Activated CD4-positive, alpha-beta T cell treated with anti-CD3 and anti-CD28 coated beads, Interleukin-2, amount 10 ng/mL, durations not matched to agents 24 days and 14 days (primary cell): ENCODE measurements around the gene WDR70. TPM values are rescaled to one million over a fixed set of nuclear protein-coding genes. Genes with fewer than 3 reads are reported as not detected.

Experiments used
- DNase-seq: peaks from one replicate; pipeline ENCODE4 v3.0.0; 2022
- H3K27ac Mint-ChIP-seq: one replicate; pipeline ENCODE4 v1.8.0; 2022; ENCODE audit warnings: mild to moderate bottlenecking, mixed read lengths
- H3K27me3 Mint-ChIP-seq: one replicate; pipeline ENCODE4 v1.8.0; 2022; ENCODE audit warnings: mixed read lengths
- H3K36me3 Mint-ChIP-seq: one replicate; pipeline ENCODE4 v1.8.0; 2022; ENCODE audit warnings: low read depth, mild to moderate bottlenecking, mixed read lengths
- H3K4me1 Mint-ChIP-seq: one replicate; pipeline ENCODE4 v1.8.0; 2021; ENCODE audit warnings: mixed read lengths
- H3K4me3 Mint-ChIP-seq: one replicate; pipeline ENCODE4 v1.8.0; 2022; ENCODE audit warnings: mild to moderate bottlenecking, moderate library complexity, mixed read lengths
- H3K9me3 Mint-ChIP-seq: one replicate; pipeline ENCODE4 v1.8.0; 2021; ENCODE audit warnings: mixed read lengths
- intact Hi-C: fragments of 100-400 bp; cut with micrococcal nuclease; formaldehyde crosslinking; loops from one replicate; pipeline ENCODE4 v1.15.1; 2023
- total RNA-seq: library from RNA; stranded (reverse); gene quantifications from 2 replicates; pipeline ENCODE4 v1.2.3, GENCODE V29; 2022

WDR70 gene
- total RNA-seq, 1 donor from 2014 or later = 48.9 TPM

DNA sequence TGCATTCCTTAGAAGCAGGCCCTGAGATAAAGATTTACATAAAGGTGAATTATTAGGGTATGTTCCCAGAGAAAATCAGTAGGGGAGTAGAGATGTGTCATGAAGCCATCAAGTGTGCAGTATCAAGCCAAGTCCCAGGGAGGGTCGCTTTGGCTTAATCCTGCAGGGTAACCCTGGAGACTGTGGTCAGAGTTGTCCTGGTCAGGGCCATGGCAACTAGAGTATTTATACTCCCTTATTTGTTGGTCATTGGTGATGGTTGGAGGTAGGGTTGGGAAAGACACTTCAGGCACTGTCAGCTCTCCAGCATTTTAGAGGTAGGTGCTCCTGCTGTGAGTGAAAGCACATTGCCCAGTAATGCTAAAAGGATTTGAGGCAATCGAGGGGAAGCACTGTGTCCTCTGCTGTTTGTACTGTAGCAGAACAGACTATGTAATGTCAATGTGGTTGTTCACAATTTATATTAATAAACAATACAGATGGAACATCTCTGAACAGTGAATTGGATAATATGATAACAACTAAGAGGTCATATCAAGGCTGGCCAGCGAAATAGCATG lies 351.9 kb downstream of the WDR70 start:
- no peaks in the 10 kb centered on the region for H3K27me3 Mint-ChIP-seq
- DNase-seq = no peak
- H3K9me3 Mint-ChIP-seq = no peaks in the 10 kb centered on the region
- H3K36me3 Mint-ChIP-seq = peaks cover 21% of the 10 kb centered on the region
- H3K4me3 Mint-ChIP-seq = no peak overlapping the region
- peaks cover 9% of the 10 kb centered on the region for H3K4me1 Mint-ChIP-seq
- H3K27ac Mint-ChIP-seq = no peak overlapping the region
- intact Hi-C loops = no loop called here

DNA sequence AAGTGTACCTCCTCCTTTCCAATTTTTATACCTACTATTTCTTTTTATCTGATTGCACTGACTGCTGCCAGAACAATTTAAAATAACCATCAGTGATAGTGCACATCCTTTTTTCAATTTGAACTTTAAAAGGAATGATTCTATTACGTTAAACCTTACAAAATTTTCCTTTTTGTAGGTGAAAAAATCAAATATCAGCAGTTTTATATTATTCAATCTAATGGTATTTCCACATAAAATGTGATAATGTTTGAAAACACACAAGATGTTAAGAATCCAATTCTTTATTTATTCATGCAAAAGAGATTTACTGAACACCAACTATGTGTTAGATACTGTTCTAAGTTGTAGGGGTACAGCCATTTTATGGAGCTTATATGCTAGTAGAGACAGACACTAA lies 355.0 kb downstream of the WDR70 start:
- peaks cover 24% of the 10 kb centered on the region for H3K4me1 Mint-ChIP-seq
- H3K27me3 Mint-ChIP-seq = no peaks in the 10 kb centered on the region
- no peaks in the 10 kb centered on the region for H3K9me3 Mint-ChIP-seq
- H3K4me3 Mint-ChIP-seq = no peak overlapping the region
- peaks cover 14% of the 10 kb centered on the region for H3K36me3 Mint-ChIP-seq
- H3K27ac Mint-ChIP-seq = no peak overlapping the region
- DNase-seq = no peak
- intact Hi-C loops = no loop called here

DNA sequence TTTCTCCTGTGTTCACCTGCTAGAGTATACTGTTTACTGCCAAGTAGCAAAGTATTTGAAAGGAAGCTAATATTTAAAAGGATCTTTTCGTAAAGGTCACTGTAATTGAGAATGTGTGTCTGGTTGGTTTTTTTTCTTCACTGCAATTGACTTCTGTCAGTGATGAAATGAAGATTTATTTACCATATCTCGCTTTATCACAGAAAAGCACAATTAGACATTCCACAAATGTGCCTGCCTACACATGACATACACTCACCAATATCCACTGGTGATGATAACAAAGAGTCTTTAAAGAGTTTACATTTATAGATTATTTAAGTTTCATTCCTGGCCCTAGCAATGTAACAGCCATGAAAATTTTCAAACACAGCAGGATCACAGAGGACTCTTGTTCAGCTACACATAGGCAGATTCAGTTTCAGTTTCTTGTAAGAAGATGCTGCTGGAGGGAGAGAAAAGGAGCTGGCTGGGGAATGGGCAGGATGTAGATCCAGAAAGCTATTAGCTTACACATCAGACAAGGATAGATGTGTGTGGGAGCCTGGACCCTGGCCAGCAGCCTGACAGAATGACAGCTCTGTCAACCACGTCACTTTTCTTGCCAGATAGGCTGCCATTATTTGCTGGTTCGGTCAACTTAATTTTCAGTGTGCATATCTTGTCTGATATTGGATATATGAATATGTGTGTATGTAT lies 356.7 kb downstream of the WDR70 start:
- Mint-ChIP-seq H3K9me3 (no peaks in the 10 kb centered on the region), H3K4me1 (peaks cover 27% of the 10 kb centered on the region), H3K27me3 (no peaks in the 10 kb centered on the region), H3K4me3 (no peak overlapping the region), H3K27ac (no peak overlapping the region), H3K36me3 (peaks cover 13% of the 10 kb centered on the region)
- intact Hi-C loops = loop anchor here (5.0 kb wide), 2 partner anchors 323 to 623 kb away; no protein-coding TSS in a partner anchor
- DNase-seq = peak; percentile 58

DNA sequence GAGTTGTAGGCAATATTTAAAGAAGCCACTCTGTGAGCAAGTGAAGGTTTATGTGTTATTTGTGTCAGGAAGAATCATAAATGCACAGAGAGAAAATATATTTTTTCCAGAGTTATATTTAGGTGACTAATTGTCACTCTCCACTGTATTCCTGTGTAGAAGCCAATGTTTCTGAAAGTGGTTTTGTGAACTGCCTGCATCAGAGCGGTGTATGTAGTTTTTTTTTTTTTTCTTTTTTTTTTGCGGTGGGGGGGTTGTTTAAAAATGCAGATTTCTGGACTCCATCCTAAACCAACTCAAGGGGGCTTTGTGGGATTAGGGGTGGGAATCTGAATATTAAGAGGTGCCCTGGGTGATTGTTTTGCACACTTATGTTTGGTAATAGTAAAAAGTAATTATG lies 357.3 kb downstream of the WDR70 start:
- Mint-ChIP-seq H3K4me3 (no peak overlapping the region), H3K36me3 (peaks cover 13% of the 10 kb centered on the region), H3K9me3 (no peaks in the 10 kb centered on the region), H3K27me3 (no peaks in the 10 kb centered on the region), H3K27ac (no peak overlapping the region), H3K4me1 (peaks cover 28% of the 10 kb centered on the region)
- no peak for DNase-seq
- intact Hi-C loops = loop anchor here (5.0 kb wide), 2 partner anchors 324 to 624 kb away; no protein-coding TSS in a partner anchor

DNA sequence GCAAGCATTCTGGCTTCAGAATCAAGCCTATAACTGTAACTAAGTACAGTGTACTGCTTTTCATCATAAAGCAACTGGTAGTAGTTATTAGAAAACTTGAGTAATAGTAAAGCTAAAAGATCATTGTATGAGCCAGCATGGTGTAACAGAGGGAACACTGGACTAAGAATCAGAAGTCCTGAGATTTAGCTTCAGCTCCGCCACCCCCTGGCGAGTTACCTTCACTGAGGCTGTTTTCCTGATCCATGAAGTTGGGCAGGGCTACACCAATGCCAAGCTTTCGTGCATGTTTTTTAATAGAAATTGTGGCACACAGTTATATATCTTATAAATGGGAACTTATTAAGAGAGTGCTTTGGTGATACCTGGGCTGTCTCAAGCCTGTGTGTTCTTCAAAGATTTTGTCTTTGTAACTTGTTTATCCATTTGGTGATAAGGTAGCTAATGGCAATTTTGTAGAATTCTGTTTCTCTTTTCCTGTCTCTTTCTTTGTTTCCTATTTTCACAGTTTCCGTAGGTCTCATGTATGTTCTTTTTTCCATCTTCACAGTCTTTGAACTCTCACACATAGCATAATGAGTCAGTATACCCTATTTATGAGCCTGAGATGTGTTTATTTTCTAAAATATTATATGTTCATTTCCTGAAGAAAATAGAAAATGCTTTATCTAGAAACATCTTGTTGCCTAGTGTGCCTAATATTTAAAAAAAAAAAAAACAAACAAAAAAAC lies 358.4 kb downstream of the WDR70 start:
- Mint-ChIP-seq H3K4me3 (peak overlapping the region; percentile 4), H3K27me3 (no peaks in the 10 kb centered on the region), H3K27ac (peak overlapping the region; percentile 60), H3K9me3 (peaks cover 3% of the 10 kb centered on the region), H3K4me1 (peaks cover 26% of the 10 kb centered on the region), H3K36me3 (peaks cover 18% of the 10 kb centered on the region)
- intact Hi-C loops = loop anchor here (1.0 to 5.0 kb wide), 3 partner anchors 16 to 625 kb away; no protein-coding TSS in a partner anchor
- no peak for DNase-seq

DNA sequence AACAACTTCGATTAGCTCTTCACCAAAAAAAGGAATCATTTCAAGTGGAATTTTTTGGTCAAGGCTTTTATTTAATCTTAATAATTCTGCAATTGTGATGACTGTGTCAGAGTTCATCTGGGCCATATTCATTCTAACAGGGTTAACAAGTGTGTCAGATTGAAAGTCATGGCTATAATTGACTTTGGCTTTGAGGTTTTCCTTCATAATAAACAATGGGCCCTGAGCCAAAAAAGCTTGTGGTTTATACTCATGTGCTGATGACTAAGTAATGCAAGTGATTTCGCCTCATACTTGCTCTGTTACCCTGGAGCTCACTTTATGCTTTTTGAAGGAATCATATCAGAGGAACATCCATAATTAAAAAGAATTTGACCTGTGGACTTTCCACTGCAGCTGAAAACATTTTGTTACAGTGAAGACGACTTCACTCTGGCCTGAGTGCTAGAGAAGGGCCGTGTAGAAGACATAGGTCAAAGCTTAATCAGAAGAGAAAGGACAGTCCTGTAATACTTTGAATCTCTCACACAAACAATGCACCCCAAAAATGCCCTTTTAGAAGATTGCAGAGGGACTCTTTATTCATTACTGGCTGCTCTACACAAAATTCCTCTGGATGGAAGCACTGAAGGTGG lies 359.1 kb downstream of the WDR70 start:
- peak; percentile 75 for DNase-seq
- Mint-ChIP-seq H3K27ac (peak overlapping the region; percentile 85), H3K4me1 (peaks cover 26% of the 10 kb centered on the region), H3K36me3 (peaks cover 22% of the 10 kb centered on the region), H3K9me3 (peaks cover 7% of the 10 kb centered on the region), H3K4me3 (peak overlapping the region; percentile 62), H3K27me3 (no peaks in the 10 kb centered on the region)
- intact Hi-C loops = loop anchor here (1.0 to 5.0 kb wide), 3 partner anchors 17 to 626 kb away; no protein-coding TSS in a partner anchor

DNA sequence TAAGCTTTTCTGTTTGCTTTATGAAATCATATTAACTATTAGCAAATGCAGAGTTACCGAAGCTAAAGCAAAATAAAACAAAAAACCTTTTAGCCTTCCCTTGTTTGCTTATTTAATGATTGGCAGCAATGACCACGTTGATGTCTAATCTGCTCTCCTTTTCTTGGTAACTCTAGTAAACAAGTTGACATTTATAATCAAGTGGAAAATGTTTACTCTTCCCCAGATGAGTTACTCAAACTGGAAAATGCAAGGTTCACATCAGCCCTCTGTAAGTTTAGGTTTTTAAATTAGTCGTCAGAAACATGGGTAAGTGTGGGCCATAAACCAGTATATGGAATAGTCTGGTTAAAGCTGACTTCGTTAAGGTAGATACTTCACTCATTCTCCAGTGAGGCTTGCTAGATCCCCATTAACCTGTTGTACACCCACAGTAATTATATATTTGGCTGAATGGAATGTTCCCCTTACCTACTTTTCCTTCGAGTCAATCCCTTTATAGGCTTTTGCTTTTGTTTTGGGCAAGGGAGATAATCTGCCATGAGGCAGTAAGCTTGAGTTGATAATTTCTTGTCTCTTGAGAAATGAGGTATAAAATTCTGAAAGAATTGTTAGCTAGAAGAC lies 359.9 kb downstream of the WDR70 start:
- H3K4me3 Mint-ChIP-seq = no peak overlapping the region
- H3K4me1 Mint-ChIP-seq = peaks cover 26% of the 10 kb centered on the region
- H3K9me3 Mint-ChIP-seq = peaks cover 9% of the 10 kb centered on the region
- peaks cover 27% of the 10 kb centered on the region for H3K36me3 Mint-ChIP-seq
- H3K27ac Mint-ChIP-seq = peak overlapping the region; percentile 85
- intact Hi-C loops = loop anchor here (1.0 to 5.0 kb wide), 3 partner anchors 18 to 627 kb away; no protein-coding TSS in a partner anchor
- no peak for DNase-seq
- no peaks in the 10 kb centered on the region for H3K27me3 Mint-ChIP-seq

DNA sequence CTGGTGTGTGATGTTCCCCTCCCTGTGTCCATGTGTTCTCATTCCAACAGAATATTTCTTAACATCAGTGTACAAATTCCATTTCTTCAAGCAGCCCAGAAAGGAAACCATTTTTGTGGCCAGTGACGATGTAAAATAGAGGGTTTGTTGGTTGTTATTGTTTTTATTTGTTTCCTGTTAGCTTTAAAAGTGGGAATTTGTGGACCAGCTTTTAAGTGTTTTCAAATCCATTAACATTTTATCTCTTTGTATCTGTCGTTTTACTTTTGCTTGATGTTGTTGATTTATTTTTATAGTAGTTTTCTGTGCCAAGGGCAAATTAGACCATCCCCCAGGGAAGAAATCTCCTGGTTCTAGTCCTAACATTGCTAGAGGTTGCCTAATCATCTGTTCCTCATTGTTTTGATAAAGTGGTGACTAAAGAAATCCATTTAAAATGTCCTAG lies 360.7 kb downstream of the WDR70 start:
- Mint-ChIP-seq H3K36me3 (peaks cover 35% of the 10 kb centered on the region), H3K4me3 (no peak overlapping the region), H3K27me3 (no peaks in the 10 kb centered on the region), H3K4me1 (peaks cover 26% of the 10 kb centered on the region), H3K27ac (peak overlapping the region; percentile 2), H3K9me3 (peaks cover 18% of the 10 kb centered on the region)
- intact Hi-C loops = loop anchor here (5.0 kb wide), 2 partner anchors 328 to 628 kb away; no protein-coding TSS in a partner anchor
- DNase-seq = no peak

DNA sequence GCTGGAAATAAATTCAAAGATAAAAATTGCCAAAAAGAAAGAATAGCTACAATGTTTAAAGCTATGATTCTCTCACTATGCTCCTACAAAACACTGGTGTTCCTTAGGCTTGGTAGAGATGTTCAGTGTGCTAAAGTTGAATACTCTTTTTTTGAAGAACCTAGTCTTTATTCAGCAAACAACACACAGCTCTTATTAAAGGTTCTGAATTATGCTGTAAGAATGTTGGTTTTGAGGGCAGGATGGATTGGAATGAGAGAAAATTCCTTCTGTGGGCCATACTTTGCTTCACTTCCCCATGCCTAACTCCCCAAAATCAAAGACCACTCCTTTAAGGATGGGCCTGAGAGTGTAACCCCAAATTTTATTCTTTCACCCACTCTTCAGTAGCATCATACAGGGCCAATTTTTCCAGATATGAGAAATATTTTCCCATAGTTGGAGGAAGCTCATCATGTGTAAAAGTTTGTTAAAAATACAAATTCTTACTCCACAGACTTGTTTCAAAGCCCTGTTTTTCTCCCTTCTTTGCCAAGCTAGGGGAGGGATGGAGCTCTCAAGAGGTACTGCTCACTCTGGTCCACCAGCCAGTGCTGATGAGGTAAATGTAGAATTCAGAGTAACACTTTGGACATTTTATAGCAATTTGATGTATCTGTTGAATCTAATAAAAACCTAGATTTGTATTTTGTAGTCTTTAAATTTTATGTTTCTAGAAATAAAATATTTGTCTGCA lies 361.4 kb downstream of the WDR70 start:
- Mint-ChIP-seq H3K36me3 (peaks cover 38% of the 10 kb centered on the region), H3K27me3 (no peaks in the 10 kb centered on the region), H3K9me3 (peaks cover 18% of the 10 kb centered on the region), H3K4me1 (peaks cover 24% of the 10 kb centered on the region), H3K4me3 (no peak overlapping the region), H3K27ac (no peak overlapping the region)
- no peak for DNase-seq
- intact Hi-C loops = no loop called here

DNA sequence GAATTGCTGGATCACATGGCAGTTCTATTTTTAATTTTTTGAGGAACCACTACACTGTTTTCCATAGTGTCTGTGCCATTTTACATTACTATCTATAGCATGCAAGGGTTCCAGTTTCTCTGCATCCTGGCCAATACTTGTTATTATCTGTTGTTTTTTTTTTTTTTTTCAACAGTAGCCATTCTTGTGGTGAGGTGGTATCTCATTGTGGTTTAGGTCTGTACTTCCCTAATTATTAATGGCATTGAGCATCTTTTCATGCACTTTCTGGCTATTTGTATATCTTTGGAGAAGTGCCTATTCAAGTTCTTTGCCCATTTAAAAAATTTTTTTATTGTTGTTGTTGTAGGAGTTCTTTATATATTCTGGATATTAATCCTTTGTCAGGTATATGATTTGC lies 363.0 kb downstream of the WDR70 start:
- H3K4me3 Mint-ChIP-seq = no peak overlapping the region
- H3K27me3 Mint-ChIP-seq = no peaks in the 10 kb centered on the region
- no peak overlapping the region for H3K27ac Mint-ChIP-seq
- DNase-seq = no peak
- intact Hi-C loops = no loop called here
- H3K36me3 Mint-ChIP-seq = peaks cover 40% of the 10 kb centered on the region
- H3K9me3 Mint-ChIP-seq = peaks cover 32% of the 10 kb centered on the region
- H3K4me1 Mint-ChIP-seq = peaks cover 16% of the 10 kb centered on the region

DNA sequence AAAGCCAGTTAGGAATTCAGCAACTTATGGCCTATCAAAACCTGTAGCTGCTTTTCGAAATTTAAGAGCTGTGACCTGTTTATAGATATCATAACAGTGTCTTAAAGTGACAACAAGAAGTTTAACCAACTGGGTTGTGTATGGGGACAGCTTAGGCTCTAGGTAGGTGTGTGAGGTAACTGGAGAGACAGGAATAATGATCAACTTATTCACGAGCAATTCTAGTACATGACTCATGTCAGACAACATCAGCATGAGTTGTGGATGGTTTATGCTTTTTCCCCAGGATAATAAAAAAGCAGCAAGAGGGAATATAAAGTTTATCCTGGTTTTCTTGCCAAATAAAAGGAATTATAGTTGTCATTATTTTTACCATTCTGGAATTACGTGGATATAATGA lies 372.1 kb downstream of the WDR70 start:
- Mint-ChIP-seq H3K9me3 (peaks cover 23% of the 10 kb centered on the region), H3K27me3 (no peaks in the 10 kb centered on the region), H3K36me3 (peaks cover 16% of the 10 kb centered on the region), H3K27ac (no peak overlapping the region), H3K4me1 (no peaks in the 10 kb centered on the region), H3K4me3 (no peak overlapping the region)
- intact Hi-C loops = no loop called here
- no peak for DNase-seq

DNA sequence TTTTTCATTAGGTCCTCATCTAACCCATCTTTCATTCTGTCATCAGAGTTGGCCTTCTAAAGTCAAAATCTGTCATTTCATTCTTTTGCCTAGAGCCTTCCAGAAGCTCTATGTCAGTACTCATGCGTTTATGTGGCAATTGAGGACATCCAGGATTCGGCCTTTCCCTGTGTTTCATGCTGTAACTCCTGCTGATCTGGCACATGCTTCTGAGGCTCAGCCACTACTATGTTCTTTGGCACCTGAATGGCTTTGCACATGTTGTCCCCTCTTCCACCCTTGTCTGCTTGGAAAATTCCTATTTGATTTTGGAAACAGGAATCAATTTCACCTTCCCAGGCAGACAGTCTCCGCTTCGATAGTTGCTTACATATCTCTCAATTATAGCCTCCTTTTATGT lies 375.9 kb downstream of the WDR70 start:
- no peaks in the 10 kb centered on the region for H3K27me3 Mint-ChIP-seq
- no peak for DNase-seq
- H3K27ac Mint-ChIP-seq = no peak overlapping the region
- no peaks in the 10 kb centered on the region for H3K4me1 Mint-ChIP-seq
- no peak overlapping the region for H3K4me3 Mint-ChIP-seq
- peaks cover 17% of the 10 kb centered on the region for H3K36me3 Mint-ChIP-seq
- intact Hi-C loops = no loop called here
- peaks cover 4% of the 10 kb centered on the region for H3K9me3 Mint-ChIP-seq

DNA sequence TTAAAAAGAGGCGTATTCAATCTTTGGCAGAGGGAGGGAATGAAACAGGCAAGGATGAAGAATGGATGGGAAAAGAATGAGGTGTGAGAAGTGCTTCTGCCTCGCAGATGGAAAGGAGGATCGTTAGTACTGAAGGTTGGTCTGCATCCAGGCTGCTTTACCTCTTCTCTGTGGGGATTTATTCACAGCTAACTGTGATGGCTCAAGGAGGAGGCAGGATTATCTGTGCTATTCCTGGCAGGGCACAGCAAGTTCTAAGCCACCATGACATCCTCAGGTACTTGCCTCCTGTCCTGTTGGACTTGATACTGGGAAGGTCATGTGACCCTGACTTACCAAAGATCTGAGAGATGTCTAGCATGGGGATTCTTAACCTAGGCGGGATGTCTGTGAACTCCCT lies 376.5 kb downstream of the WDR70 start:
- H3K27ac Mint-ChIP-seq = no peak overlapping the region

More for the DNA sequence above, 376.5 kb downstream of the WDR70 start:
- Mint-ChIP-seq H3K9me3 (peaks cover 4% of the 10 kb centered on the region), H3K36me3 (peaks cover 17% of the 10 kb centered on the region), H3K4me1 (no peaks in the 10 kb centered on the region), H3K27me3 (no peaks in the 10 kb centered on the region), H3K4me3 (no peak overlapping the region)
- no peak for DNase-seq
- intact Hi-C loops = no loop called here
